8988T (cell line): ENCODE measurements around the gene TSPAN14.

Experiments used
- DNase-seq: peaks from one replicate; pipeline ENCODE4 v3.0.0; 2011

Gene TSPAN14

GRCh38 chr10:80554050-80554449 lies 99.9 kb downstream of the TSPAN14 start:
- no peak for DNase-seq

DNA sequence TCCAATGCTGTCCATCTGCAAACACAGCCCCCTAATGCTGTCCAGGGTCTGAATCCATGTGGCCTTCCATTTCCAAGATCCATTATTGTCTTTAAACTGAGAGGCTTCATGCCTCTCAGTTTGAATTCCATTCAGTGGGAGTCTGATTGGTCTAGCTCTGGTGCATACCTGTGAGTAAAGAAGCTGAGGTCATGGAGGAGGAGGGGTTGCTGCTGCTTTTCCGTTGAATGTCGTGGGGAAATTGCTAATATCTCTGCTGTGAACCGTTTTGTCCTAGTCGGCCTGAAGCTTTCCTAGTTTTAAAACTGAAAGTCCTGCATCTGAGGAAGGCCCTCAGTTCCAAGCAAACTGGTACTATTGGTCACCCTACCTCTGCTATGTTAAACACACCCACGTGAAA lies 101.3 kb downstream of the TSPAN14 start:
- no peak for DNase-seq

- no peak for DNase-seq
Observed at GRCh38 chr10:80561950-80562349, 107.8 kb downstream of the TSPAN14 start.

- DNase-seq = no peak
Observed at GRCh38 chr10:80567292-80567691, 113.2 kb downstream of the TSPAN14 start.

DNA sequence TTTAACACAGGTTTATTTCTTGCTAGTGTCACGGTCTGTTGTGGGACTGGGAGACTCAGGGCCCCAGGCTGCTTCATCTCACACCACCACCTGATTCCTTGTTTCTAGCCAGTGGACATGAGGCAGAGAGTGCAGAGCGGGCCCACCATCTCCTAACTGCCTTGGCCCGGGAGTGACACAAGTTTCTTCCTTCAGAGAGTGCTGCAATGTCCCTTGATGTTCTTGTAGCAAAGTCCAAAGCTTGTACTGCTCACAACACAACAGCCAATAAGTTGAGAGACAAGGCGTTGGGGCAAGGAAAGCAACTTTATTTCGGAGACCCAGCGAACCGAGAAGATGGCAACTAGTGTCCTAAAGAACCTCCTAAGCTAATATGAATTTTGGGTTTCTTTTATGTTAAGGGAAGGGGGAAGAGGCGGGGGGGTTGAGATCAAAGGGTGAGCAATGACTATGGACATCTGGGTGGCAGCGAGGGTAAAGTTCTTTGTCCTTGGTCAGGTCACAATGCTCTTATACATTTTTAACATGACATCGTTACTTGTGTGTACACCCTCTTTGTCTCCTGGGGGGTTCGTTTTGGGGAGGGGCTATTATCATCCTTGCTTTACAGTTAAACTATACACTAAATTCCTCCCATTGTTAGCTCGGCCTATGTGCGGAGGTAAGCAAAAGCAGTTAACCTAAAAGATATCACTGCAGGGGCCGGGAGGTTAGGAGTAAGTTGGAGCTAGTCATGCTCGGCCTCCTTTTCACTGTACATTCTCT lies 115.2 kb downstream of the TSPAN14 start:
- no peak for DNase-seq

GRCh38 chr10:80571352-80571751 lies 117.2 kb downstream of the TSPAN14 start:
- no peak for DNase-seq

DNA sequence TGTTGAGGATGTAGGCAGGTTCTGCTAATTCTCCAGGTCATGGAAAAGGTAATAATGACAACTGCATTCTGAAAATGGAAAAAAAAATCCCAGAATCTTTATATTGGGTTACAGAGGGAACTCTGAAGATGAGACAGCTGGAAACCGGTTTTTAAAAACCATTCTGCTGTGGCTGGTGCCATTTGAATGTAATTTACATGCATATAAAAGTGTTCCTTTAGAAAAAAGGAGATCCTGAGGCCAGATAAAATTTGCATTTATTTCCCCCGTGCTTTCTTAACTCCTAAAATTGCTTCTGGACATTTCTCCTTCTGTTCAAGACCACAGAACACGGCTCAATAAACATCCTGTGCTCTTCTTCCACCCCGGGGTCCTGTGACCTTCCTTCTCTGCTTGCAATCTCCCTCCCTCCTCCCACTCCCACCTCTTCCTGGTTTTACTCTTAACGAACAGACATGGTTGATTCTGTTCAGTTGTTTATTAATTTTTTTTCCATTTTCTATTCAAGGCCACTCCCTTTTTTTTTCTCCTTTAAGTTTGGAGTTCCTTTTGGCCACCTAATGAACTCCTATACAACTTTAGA lies 125.2 kb downstream of the TSPAN14 start:
- DNase-seq = no peak

DNA sequence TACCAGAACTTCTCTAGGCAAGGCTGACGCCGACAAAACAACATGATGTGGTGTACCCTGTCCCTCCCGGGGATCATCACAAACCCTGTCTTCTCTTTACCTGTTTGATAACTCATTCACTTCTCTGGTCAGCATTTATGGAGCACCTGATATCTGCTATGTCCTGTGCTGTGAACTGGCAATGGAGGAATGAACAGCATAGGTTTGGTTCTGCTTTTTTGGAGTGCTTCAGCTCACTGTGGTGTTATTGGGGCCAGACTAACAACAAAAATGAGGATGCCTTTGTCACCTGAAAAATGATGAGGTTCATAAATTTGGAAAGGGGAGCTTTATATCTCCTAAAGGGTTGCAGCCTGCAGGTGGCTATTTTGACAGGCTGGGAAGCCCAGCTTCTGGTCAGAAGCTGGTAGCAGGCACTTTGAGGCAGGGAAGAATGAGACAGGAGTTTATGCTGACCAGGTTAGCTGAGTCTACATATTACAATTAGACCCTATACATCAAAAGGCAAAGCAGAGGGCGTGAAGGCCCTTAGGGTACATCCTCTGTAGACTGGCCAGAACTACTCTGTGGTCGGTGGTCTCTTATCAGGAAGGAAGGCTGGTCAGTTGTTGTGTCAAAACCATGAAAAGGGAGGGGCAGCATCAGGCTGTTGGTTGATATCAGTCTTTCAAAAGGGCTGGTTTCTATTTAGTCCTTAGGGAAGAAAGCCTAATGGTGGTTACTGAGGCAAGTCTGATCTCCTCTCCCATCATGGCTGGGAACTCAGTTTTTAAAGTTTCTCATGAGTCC lies 125.9 kb downstream of the TSPAN14 start:
- no peak for DNase-seq

DNA sequence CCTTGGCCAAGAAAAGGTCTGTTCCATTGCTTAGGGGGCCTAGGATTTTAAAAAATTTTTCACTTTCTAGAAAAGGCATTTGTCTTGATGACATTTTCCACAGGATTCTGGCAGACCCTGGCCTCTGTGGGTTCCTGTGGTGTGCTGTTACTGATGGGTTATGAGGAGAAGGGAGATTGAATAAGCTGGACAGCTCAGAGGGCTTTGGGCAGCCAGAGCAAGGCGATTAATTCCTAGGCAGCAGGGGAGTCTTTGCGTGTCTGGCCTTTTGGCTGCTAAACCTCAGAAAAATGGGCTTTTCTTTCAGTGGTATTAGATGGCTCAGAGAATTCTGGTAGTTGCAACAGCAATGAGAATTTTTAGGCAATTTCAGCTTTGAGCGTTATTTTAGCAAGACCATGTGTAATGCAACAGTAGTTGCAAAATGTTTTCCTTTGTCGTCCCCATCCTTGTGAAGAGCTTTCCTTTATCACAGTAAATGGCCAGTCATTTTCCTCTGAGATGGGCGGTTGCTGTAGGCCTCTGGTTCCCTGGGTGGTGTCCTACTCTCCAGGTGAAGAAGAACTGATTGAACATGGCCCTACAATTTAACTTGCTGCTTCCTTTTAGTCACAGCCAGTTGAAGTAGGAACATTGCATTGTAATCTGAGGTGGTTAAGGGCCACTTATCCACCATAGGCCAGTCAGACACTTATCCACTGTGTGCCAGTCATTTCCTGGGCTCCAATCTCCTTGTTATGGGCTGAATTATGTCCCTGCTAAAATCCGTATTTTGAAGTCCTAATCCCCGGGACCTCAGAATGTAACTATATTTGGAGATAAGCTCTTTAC lies 126.7 kb downstream of the TSPAN14 start:
- DNase-seq = no peak

- DNase-seq = no peak
Observed at GRCh38 chr10:80581469-80581835, 127.3 kb downstream of the TSPAN14 start.

DNA sequence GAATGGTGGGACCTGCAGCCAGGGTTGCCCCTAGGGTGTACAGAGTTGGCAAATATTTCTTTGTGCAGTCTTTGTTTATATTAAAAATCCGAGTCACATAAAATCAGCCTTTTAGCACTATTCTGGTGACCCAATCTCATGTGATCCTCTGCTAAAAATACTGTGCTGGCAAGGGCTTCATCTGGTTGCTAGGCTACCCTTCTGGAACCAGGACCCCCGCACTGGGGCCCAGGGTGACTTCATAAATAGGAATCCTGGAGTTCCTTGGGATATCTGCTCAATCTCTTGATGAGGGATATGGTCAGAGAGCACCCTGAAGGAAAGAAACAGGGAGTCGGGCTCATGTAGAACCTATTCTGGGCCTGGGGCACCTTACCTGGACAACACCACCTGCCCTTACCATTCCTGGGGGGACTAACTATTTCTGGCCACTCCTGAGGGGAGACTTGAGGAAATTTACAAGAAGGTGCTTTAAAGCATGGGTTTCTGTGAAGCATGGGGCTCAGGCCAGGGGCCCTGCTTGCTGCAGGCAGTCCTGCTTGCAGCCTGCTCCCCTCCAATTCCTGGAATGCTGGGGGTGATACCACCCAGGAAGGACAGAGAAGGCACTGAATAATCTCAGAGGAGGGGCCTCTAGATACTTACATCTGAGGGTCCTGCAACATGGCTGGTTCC lies 128.3 kb downstream of the TSPAN14 start:
- DNase-seq = no peak
